NB4 (cell line): Measurements from ENCODE around the gene FHIT.

ENCODE experiments used
- CTCF ChIP-seq: IDR thresholded peaks from one replicate; pipeline ENCODE4 v1.5.1; 2012; ENCODE audit warnings: low read depth, low read length
- MAX ChIP-seq: IDR thresholded peaks from 2 replicates; pipeline ENCODE4 v1.6.1; 2011; ENCODE audit warnings: low read depth, low read length
- POLR2A ChIP-seq: IDR thresholded peaks from 2 replicates; pipeline ENCODE4 v1.6.1; 2011; ENCODE audit warnings: mild to moderate bottlenecking; ENCODE audit not compliant: insufficient read length; ENCODE audit errors: extremely low read depth

- TF ChIP-seq MAX: no peak
- no peak for TF ChIP-seq POLR2A
- TF ChIP-seq CTCF: no peak
These were observed 1115.8 kb downstream of the FHIT start for GRCh38 chr3:60135474-60135873.
